Lower leg skin (tissue), 3 donors: ENCODE results near the gene MPHOSPH10.

Experiments used
- CTCF ChIP-seq, 3 donors: fragments of 450-650 bp; IDR thresholded peaks; one replicate each; pipeline ENCODE4 v1.5.1; 2016; ENCODE audit warnings: antibody characterized with exemption in 3 of 3, mild to moderate bottlenecking in 3 of 3, moderate library complexity in 2 of 3
- POLR2A ChIP-seq, 2 donors: fragments of 450-650 bp; IDR thresholded peaks; one replicate each; pipeline ENCODE4 v1.6.1; 2016 to 2017; ENCODE audit warnings: antibody characterized with exemption in 2 of 2, mild to moderate bottlenecking in 1 of 2, moderate library complexity in 1 of 2

GRCh38 chr2:71125506-71126294 is 4.7 kb upstream of the MPHOSPH10 start:
- TF ChIP-seq CTCF (IDR thresholded peaks at IDR 0.05) (no peak), POLR2A (IDR thresholded peaks at IDR 0.05) (no peak)
